CD4-positive, alpha-beta T cell treated with Interleukin-4 for 4 hours (primary cell): ENCODE measurements around the gene HOXB13.

ENCODE experiments used
- DNase-seq: peaks from one replicate; pipeline ENCODE4 v3.0.0-alpha.2; 2020

Gene HOXB13

GRCh38 chr17:48704361-48705248, 23.9 kb downstream of the HOXB13 start:
- no peak for DNase-seq

- DNase-seq, result no peak
These were observed 26.6 kb downstream of the HOXB13 start for GRCh38 chr17:48701864-48702532.

DNA sequence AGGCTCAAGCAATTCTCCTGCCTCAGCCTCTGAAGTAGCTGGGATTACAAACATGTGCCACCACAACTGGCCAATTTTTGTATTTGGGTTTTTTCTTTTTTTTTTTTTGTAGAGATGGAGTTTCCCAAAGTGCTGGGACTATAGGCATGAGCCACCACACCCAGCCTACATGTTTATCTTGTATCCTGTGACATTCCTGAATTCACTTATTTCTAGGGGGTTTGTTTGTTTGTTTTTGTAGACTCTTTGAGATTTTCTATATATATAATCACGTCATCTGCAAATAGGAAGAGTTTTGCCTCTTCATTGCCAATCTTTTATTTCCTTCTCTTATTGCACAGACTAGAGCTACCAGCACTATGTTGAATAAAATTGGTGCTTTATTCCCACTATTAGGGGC, 35.4 kb downstream of the HOXB13 start:
- DNase-seq, result no peak

DNA sequence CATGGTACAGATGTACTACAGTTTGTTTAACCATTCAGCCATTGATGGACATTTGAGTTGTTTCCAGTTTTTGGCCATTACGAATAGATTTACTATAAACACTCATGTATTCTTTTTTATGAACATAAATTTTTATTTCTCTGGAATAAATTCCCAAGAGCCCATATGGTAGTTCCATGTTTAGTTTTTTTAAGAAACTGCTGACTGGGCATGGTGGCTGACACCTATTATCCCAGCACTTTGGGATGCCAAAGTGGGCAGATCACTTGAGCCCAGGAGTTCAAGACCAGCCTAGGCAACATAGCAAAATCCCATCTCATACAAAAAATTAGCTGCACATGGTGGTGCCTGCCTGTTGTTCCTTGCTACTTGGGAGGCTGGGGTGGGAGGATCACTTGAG, 36.5 kb downstream of the HOXB13 start:
- no peak for DNase-seq

DNA sequence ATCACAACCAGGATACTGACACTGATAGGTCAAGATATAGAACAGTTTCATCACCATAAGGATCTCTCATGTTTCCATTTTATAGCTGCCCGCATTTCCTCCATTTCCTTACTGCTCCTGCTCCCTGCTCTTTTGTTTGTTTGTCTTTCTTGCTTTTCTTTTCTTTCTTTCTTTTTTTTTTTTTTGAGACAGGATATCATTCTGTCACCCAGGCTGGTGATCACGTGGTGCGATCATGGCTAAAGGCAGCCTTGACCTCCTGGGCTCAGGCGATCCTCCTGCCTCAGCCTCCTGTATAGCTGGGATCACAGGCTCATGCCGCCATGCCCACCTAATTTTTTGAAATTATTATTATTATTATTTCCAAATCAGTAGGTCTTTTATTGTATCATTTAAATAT, 37.9 kb downstream of the HOXB13 start:
- no peak for DNase-seq

DNA sequence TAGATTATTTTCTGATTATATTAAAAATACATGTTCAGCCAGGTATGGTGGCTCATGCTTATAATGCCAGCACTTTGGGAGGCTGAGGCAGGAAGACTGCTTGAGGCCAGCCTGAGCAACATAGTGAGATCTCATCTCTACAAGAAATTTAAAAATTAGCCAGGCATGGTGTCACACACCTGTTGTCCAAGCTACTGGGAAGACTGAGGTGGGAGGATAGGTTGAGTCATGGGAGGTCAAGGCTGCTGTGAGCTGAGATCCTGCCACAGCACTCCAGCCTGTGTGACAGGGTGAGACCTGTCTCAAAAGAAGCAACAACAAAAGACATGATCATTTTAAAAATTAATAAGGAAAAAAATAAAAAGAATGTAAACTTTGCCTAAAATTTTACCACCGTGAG, 46.9 kb downstream of the HOXB13 start:
- DNase-seq, result no peak

- DNase-seq, result no peak
These were observed 49.0 kb downstream of the HOXB13 start for GRCh38 chr17:48679385-48680096.

- peak; percentile 50 for DNase-seq
These were observed 50.2 kb downstream of the HOXB13 start for GRCh38 chr17:48678141-48678971.

- no peak for DNase-seq
These were observed 51.5 kb downstream of the HOXB13 start for GRCh38 chr17:48676963-48677558.
